GM23338 (cell line): ENCODE data around the gene TLR1. TPM values are rescaled to one million over a fixed set of nuclear protein-coding genes. Genes with fewer than 3 reads are reported as not detected.

ENCODE experiments used
- ATAC-seq: fragments of 200-7000 bp; cut with Tn5 transposase; 3 replicates; pipeline ENCODE4 v1.9.1; 2020
- DNase-seq: peaks from one replicate; pipeline ENCODE4 v3.0.0-alpha.2; 2015; ENCODE audit warnings: low spot score
- H2AFZ ChIP-seq: fragments of 200-600 bp; sonication (generic); 2 replicates; pipeline ENCODE4 v1.8.0; 2016; ENCODE audit warnings: antibody characterized with exemption, mild to moderate bottlenecking, moderate library complexity
- H3F3A ChIP-seq: fragments of 200-600 bp; sonication (generic); replicated peaks from 2 replicates; pipeline ENCODE4 v1.8.0; 2017; ENCODE audit warnings: antibody characterized with exemption, mixed run types, low read depth
- H3K27ac ChIP-seq: fragments of 200-600 bp; sonication (generic); 2 replicates; pipeline ENCODE4 v1.6.1; 2016; ENCODE audit warnings: low read depth
- H3K27me3 ChIP-seq: fragments of 200-600 bp; sonication (generic); 2 replicates; pipeline ENCODE4 v1.8.0; 2016; ENCODE audit warnings: mild to moderate bottlenecking, mixed run types, moderate library complexity; ENCODE audit not compliant: insufficient read depth
- H3K36me3 ChIP-seq: fragments of 200-600 bp; sonication (generic); 2 replicates; pipeline ENCODE4 v1.8.0; 2016; ENCODE audit warnings: mild to moderate bottlenecking; ENCODE audit not compliant: insufficient read depth
- H3K4me1 ChIP-seq: fragments of 200-600 bp; sonication (generic); 2 replicates; pipeline ENCODE4 v1.8.0; 2016; ENCODE audit warnings: mild to moderate bottlenecking, moderate library complexity; ENCODE audit not compliant: insufficient read depth
- H3K4me2 ChIP-seq: fragments of 200-600 bp; sonication (generic); 2 replicates; pipeline ENCODE4 v1.7.1; 2017; ENCODE audit warnings: mixed run types
- H3K4me3 ChIP-seq: fragments of 200-600 bp; sonication (generic); 2 replicates; pipeline ENCODE4 v1.6.1; 2016; ENCODE audit warnings: mixed run types
- H3K79me2 ChIP-seq: fragments of 200-600 bp; sonication (generic); replicated peaks from 2 replicates; pipeline ENCODE4 v1.8.0; 2017; ENCODE audit warnings: mild to moderate bottlenecking; ENCODE audit not compliant: insufficient read depth
- H3K9me2 ChIP-seq: fragments of 200-600 bp; sonication (generic); 2 replicates; pipeline ENCODE4 v1.8.0; 2017; ENCODE audit not compliant: insufficient read depth
- H4K20me1 ChIP-seq: fragments of 200-600 bp; sonication (generic); replicated peaks from 2 replicates; pipeline ENCODE4 v1.8.0; 2017; ENCODE audit warnings: mild to moderate bottlenecking; ENCODE audit not compliant: insufficient read depth
- H3K27ac Mint-ChIP-seq: 2 replicates; pipeline ENCODE4 v1.8.0; 2020; ENCODE audit warnings: inconsistent platforms, mild to moderate bottlenecking, moderate library complexity, mixed read lengths
- H3K27me3 Mint-ChIP-seq: 3 replicates; pipeline ENCODE4 v1.8.0; 2022; ENCODE audit warnings: low read depth, mild to moderate bottlenecking, moderate library complexity, mixed read lengths, inconsistent platforms; ENCODE audit not compliant: insufficient read depth, poor library complexity
- H3K36me3 Mint-ChIP-seq: 3 replicates; pipeline ENCODE4 v1.8.0; 2021; ENCODE audit warnings: low read depth, mild to moderate bottlenecking, inconsistent platforms, moderate library complexity, mixed read lengths
- H3K4me1 Mint-ChIP-seq: 3 replicates; pipeline ENCODE4 v1.8.0; 2020; ENCODE audit warnings: mild to moderate bottlenecking, inconsistent platforms, mixed read lengths
- H3K4me3 Mint-ChIP-seq: 3 replicates; pipeline ENCODE4 v1.8.0; 2021; ENCODE audit warnings: moderate library complexity, mild to moderate bottlenecking, inconsistent platforms, mixed read lengths
- H3K9me3 Mint-ChIP-seq: 3 replicates; pipeline ENCODE4 v1.8.0; 2020; ENCODE audit warnings: moderate library complexity, mild to moderate bottlenecking, inconsistent platforms, mixed read lengths
- CREB1 ChIP-seq: fragments of 250-450 bp; sonication (Bioruptor Pico); IDR thresholded peaks from 2 replicates; pipeline ENCODE4 v1.5.0; 2020; ENCODE audit warnings: low read depth, mild to moderate bottlenecking, moderate library complexity
- EZH2 ChIP-seq: fragments of 200-600 bp; sonication (generic); IDR thresholded peaks from one replicate; pipeline ENCODE4 v1.8.0; 2017; ENCODE audit warnings: antibody characterized with exemption, mild to moderate bottlenecking, low read depth; ENCODE audit not compliant: unreplicated experiment
- NANOG ChIP-seq: IDR thresholded peaks from 2 replicates; pipeline ENCODE4 v1.6.1; 2016; ENCODE audit warnings: antibody characterized with exemption, borderline replicate concordance
- POLR2AphosphoS5 ChIP-seq: IDR thresholded peaks from 2 replicates; pipeline ENCODE4 v1.6.1; 2016; ENCODE audit warnings: antibody characterized with exemption, low read depth
- STAT1 ChIP-seq: IDR thresholded peaks from one replicate; pipeline ENCODE4 v1.6.1; 2016; ENCODE audit warnings: antibody characterized with exemption; ENCODE audit not compliant: unreplicated experiment
- ZNF114 ChIP-seq: fragments of 250-450 bp; sonication (Bioruptor Pico); IDR thresholded peaks from 2 replicates; pipeline ENCODE4 v1.5.0; 2020; ENCODE audit warnings: mild to moderate bottlenecking, moderate library complexity
- ZNF331 ChIP-seq: fragments of 250-450 bp; sonication (Bioruptor Pico); IDR thresholded peaks from 2 replicates; pipeline ENCODE4 v1.5.0; 2020; ENCODE audit warnings: low read depth, mild to moderate bottlenecking, moderate library complexity
- polyA plus RNA-seq: library from polyadenylated mRNA; unstranded; fragments of >200 nt; fragmentation: Nextera tagmentation; extraction: Ambion mirVana; gene quantifications from 2 replicates; pipeline ENCODE4 v1.2.1, GENCODE V29; 2016
- total RNA-seq: library from RNA; depleted of rRNA; stranded (reverse); fragments of >200 nt; shearing (Covaris generic); gene quantifications from 2 replicates; pipeline ENCODE4 v1.2.3, GENCODE V29; 2014
- TF ChIP-seq, protein P1 (sequence below): fragments of 250-450 bp; sonication (Bioruptor Pico); IDR thresholded peaks from 2 replicates; pipeline ENCODE4 v1.5.0; 2020; ENCODE audit warnings: mild to moderate bottlenecking, moderate library complexity

Gene TLR1
- total and polyA plus RNA-seq, 2 experiments from 2014 or later: 0.07 TPM; not detected in 1

DNA sequence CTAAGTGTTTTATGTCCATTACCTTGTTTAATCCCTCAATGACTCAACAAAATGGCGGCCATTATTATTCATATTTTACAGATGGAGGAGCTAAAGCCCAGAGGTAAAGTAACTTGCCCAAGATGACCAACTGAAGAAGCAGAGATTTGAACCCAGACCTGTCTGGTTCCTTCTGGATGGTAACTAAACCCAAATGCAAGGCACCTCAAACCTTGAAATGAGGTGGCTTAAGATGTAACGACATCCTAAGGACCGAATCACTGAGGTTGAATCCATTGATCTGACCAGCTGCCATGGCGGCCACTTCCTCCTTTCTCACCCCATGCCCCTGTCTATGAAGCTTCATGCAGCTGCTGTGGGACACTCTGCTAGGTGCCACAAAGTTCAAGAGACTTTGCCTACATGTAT lies 22.7 kb downstream of the TLR1 start:
- Histone ChIP-seq H3K4me3 (no peak overlapping the region), H3K27ac (no peak overlapping the region), H3K27me3 (no peaks in the 10 kb centered on the region), H3K4me2 (no peak overlapping the region), H3F3A (no peaks in the 10 kb centered on the region), H3K79me2 (no peaks in the 10 kb centered on the region), H4K20me1 (no peaks in the 10 kb centered on the region), H2AFZ (no peak overlapping the region), H3K4me1 (no peaks in the 10 kb centered on the region), H3K9me2 (peaks cover 8% of the 10 kb centered on the region; the same call in 1 of the 2 replicates), H3K36me3 (no peaks in the 10 kb centered on the region)
- Mint-ChIP-seq H3K27me3 (peaks cover 4% of the 10 kb centered on the region), H3K27ac (no peak overlapping the region), H3K4me1 (peaks cover 4% of the 10 kb centered on the region; the same call in 2 of the 3 replicates), H3K4me3 (no peak overlapping the region), H3K9me3 (peaks cover 3% of the 10 kb centered on the region; the same call in 2 of the 3 replicates), H3K36me3 (no peaks in the 10 kb centered on the region)
- ATAC-seq (no peak), DNase-seq (no peak)
- no peak for TF ChIP-seq POLR2AphosphoS5
- no peak for TF ChIP-seq NANOG
- no peak for TF ChIP-seq STAT1
- no peak for TF ChIP-seq EZH2
- no peak for TF ChIP-seq ZNF114 (CRISPR knock-in tag)
- TF ChIP-seq, protein P1, sequence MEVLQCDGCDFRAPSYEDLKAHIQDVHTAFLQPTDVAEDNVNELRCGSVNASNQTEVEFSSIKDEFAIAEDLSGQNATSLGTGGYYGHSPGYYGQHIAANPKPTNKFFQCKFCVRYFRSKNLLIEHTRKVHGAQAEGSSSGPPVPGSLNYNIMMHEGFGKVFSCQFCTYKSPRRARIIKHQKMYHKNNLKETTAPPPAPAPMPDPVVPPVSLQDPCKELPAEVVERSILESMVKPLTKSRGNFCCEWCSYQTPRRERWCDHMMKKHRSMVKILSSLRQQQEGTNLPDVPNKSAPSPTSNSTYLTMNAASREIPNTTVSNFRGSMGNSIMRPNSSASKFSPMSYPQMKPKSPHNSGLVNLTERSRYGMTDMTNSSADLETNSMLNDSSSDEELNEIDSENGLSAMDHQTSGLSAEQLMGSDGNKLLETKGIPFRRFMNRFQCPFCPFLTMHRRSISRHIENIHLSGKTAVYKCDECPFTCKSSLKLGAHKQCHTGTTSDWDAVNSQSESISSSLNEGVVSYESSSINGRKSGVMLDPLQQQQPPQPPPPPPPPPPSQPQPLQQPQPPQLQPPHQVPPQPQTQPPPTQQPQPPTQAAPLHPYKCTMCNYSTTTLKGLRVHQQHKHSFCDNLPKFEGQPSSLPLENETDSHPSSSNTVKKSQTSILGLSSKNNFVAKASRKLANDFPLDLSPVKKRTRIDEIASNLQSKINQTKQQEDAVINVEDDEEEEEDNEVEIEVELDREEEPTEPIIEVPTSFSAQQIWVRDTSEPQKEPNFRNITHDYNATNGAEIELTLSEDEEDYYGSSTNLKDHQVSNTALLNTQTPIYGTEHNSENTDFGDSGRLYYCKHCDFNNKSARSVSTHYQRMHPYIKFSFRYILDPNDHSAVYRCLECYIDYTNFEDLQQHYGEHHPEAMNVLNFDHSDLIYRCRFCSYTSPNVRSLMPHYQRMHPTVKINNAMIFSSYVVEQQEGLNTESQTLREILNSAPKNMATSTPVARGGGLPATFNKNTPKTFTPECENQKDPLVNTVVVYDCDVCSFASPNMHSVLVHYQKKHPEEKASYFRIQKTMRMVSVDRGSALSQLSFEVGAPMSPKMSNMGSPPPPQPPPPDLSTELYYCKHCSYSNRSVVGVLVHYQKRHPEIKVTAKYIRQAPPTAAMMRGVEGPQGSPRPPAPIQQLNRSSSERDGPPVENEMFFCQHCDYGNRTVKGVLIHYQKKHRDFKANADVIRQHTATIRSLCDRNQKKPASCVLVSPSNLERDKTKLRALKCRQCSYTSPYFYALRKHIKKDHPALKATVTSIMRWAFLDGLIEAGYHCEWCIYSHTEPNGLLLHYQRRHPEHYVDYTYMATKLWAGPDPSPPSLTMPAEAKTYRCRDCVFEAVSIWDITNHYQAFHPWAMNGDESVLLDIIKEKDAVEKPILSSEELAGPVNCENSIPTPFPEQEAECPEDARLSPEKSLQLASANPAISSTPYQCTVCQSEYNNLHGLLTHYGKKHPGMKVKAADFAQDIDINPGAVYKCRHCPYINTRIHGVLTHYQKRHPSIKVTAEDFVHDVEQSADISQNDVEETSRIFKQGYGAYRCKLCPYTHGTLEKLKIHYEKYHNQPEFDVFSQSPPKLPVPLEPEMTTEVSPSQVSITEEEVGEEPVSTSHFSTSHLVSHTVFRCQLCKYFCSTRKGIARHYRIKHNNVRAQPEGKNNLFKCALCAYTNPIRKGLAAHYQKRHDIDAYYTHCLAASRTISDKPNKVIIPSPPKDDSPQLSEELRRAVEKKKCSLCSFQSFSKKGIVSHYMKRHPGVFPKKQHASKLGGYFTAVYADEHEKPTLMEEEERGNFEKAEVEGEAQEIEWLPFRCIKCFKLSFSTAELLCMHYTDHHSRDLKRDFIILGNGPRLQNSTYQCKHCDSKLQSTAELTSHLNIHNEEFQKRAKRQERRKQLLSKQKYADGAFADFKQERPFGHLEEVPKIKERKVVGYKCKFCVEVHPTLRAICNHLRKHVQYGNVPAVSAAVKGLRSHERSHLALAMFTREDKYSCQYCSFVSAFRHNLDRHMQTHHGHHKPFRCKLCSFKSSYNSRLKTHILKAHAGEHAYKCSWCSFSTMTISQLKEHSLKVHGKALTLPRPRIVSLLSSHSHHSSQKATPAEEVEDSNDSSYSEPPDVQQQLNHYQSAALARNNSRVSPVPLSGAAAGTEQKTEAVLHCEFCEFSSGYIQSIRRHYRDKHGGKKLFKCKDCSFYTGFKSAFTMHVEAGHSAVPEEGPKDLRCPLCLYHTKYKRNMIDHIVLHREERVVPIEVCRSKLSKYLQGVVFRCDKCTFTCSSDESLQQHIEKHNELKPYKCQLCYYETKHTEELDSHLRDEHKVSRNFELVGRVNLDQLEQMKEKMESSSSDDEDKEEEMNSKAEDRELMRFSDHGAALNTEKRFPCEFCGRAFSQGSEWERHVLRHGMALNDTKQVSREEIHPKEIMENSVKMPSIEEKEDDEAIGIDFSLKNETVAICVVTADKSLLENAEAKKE: no peak
- TF ChIP-seq ZNF331: no peak
- TF ChIP-seq CREB1 (CRISPR knock-in tag): no peak
